A375 (cell line): Measurements from ENCODE around the gene CD86. TPM values are rescaled to one million over a fixed set of nuclear protein-coding genes. Genes with fewer than 3 reads are reported as not detected.

Source experiments
- small RNA-seq: library from RNA; depleted of rRNA; stranded (forward); fragments of <200 nt; gene quantifications from one replicate; pipeline ENCODE3, GENCODE V24; 2014
- total RNA-seq: library from RNA; depleted of rRNA; stranded (reverse); fragments of >200 nt; shearing (Covaris generic); gene quantifications from 2 replicates; pipeline ENCODE4 v1.2.3, GENCODE V29; 2014; rRNA removed

The CD86 gene
- not detected in 2 replicates for total RNA-seq

GRCh38 chr3:122055215-122055614 lies at the start of gene CD86:
Gene CD86, plus strand, starts transcription at chr3:122055362. Its CDS starts 128 bp downstream, at chr3:122055490.

GRCh38 chr3:122021811-122022401 lies 33.3 kb upstream of the CD86 start, which contains the start of gene ILDR1:
Gene ILDR1, minus strand, starts transcription at chr3:122022247. Its CDS starts 170 bp downstream, at chr3:122022077.

Small RNA genes within 50 kb of the gene (small RNA-seq; reads per million reads assigned to genes)
- gene RF00019: not detected

Other genes with a start within 250 kb of the CD86 start
- 33.5 and 45.1 TPM in 2 replicates for gene IQCB1, start 220.3 kb upstream of the CD86 start, total RNA-seq
- 2.8 and 4.6 TPM in 2 replicates for gene EAF2, start 220.2 kb upstream of the CD86 start, total RNA-seq
- gene SLC15A2, start 161.0 kb upstream of the CD86 start, total RNA-seq: 0.08 TPM in 1 of 2 replicates, not detected in the other
- not detected in 2 replicates for gene ILDR1, start 33.1 kb upstream of the CD86 start, total RNA-seq
- gene CASR, start 128.3 kb downstream of the CD86 start, total RNA-seq: not detected in 2 replicates